C4-2B (cell line): ENCODE data around the gene OR4B1.
"Not testable (repeated sequence)": the region's sequence is repeated elsewhere in the genome, so short reads cannot be mapped to it uniquely, and the experiment has no call there.

ENCODE experiments used
- H3K27ac ChIP-seq: fragments of 450-650 bp; 2 replicates; pipeline ENCODE4 v1.5.1; 2017
- CTCF ChIP-seq: fragments of 450-650 bp; conservative IDR thresholded peaks from 2 replicates; pipeline ENCODE4 v1.5.1; 2017; ENCODE audit warnings: mild to moderate bottlenecking
- ZFX ChIP-seq: fragments of 450-650 bp; IDR thresholded peaks from 2 replicates; pipeline ENCODE4 v1.6.1; 2017

OR4B1 gene

GRCh38 chr11:48210052-48210451 lies 6.6 kb upstream of the OR4B1 start:
- H3K27ac ChIP-seq: no peak overlapping the region

GRCh38 chr11:48228761-48229160 lies 12.2 kb downstream of the OR4B1 start:
- TF ChIP-seq ZFX: no peak
- TF ChIP-seq CTCF: no peak
- no peak overlapping the region for H3K27ac ChIP-seq

More at GRCh38 chr11:48210052-48210451, 6.6 kb upstream of the OR4B1 start:
- TF ChIP-seq ZFX (no peak), CTCF (peak; percentile 44)

- H3K27ac ChIP-seq: not testable (repeated sequence)
Observed at GRCh38 chr11:48230057-48230456, 13.4 kb downstream of the OR4B1 start.

GRCh38 chr11:48237727-48238126 lies 21.1 kb downstream of the OR4B1 start:
- TF ChIP-seq CTCF (no peak), ZFX (no peak)
- no peak overlapping the region for H3K27ac ChIP-seq

- TF ChIP-seq ZFX: no peak
- no peak for TF ChIP-seq CTCF
- no peak overlapping the region for H3K27ac ChIP-seq
Observed at GRCh38 chr11:48242501-48242900, 25.9 kb downstream of the OR4B1 start.

GRCh38 chr11:48244804-48245203 lies 28.2 kb downstream of the OR4B1 start, which contains the start of gene OR4X2:
Gene OR4X2 (plus strand): TSS chr11:48245104. CDS start chr11:48245104, 0 bp downstream.
- TF ChIP-seq CTCF: no peak
- no peak for TF ChIP-seq ZFX

GRCh38 chr11:48248902-48249301 lies 32.3 kb downstream of the OR4B1 start:
- TF ChIP-seq ZFX (no peak), CTCF (no peak)
- no peak overlapping the region for H3K27ac ChIP-seq

More at GRCh38 chr11:48244804-48245203, 28.2 kb downstream of the OR4B1 start, which contains the start of gene OR4X2:
- H3K27ac ChIP-seq: no peak within 1 kb of the TSS

- H3K27ac ChIP-seq: no peak overlapping the region
- TF ChIP-seq CTCF (no peak), ZFX (no peak)
Observed at GRCh38 chr11:48261600-48261999, 45.0 kb downstream of the OR4B1 start.
